Left lobe of liver (tissue), 2 donors: Measurements from ENCODE around the gene PCBP3. TPM values are rescaled to one million over a fixed set of nuclear protein-coding genes. Genes with fewer than 3 reads are reported as not detected.

ENCODE experiments used
- ATAC-seq: fragments of 200-7000 bp; cut with Tn5 transposase; one replicate; pipeline ENCODE4 v1.9.1; 2020; ENCODE audit warnings: mild to moderate bottlenecking, moderate library complexity
- DNase-seq: peaks from one replicate; pipeline ENCODE4 v3.0.0-alpha.2; 2020; ENCODE audit warnings: low spot score
- total RNA-seq: library from RNA; stranded (reverse); gene quantifications from one replicate; pipeline ENCODE4 v1.2.1, GENCODE V29; 2021
- donor health status: DM: no; HTN: no; CAD: no; lungs with moderate emphysema.
- donor health status: DM: no; HTN: yes; CAD: no.

The PCBP3 gene
- total RNA-seq, 1 donor from 2014 or later: 0.83 TPM

- DNase-seq: peak; percentile 12
- no peak for ATAC-seq
Observed at GRCh38 chr21:45853703-45854342, 210.3 kb downstream of the PCBP3 start.

DNA sequence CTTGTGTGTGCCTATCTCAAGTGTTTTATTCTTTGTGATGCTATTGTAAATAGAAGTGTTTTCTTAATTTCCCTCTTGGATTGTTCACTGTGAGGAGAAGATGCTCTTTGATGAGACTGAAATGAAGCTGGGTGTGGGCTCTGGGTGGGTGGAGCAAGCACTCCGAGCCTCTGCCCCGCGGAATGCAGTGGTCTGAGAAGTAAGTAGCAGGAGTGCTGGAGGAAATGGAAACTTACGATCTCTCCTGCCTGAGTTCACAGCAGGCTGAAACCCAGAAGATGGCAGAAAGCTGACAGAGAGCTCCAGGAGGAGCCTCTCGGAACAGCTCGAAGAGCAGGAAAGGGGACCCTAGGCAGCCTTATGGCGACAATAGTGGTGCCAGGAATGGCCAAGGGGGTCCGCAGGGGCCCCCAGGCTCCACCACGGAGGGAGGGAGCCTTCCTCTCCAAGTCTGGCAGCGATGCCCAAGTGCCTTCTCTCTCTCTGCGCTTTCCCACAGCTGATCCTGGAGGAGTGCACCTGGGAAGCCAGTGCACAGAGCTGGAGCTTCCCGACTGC, 211.2 kb downstream of the PCBP3 start:
- peak; percentile 30 for DNase-seq
- no peak for ATAC-seq

DNA sequence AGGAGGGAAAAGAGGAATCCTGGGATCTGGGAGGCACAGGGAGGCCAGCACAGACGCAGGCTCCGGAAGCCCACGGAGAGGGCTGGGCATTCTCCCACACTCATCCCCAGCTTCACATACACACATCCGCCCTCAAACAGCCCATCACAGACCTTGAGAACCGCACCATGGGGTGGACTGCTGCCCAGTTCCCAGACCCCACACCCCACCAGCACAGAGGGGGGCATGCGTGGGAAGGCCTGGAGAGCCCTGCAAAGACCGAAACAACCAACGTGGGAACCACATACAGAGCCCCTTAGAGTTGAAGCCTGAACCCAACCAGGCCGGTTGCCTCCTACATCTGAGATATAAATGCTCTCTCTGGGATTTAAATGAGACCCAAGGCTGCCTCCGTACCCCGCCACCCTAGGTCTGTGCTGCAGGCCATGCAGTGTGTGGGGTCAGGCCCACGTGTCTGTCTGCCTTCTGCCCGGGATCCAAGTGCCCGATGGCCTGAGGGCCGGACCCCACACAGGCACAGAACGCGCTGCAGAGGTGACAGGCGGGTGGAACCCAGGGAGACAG, 211.8 kb downstream of the PCBP3 start:
- ATAC-seq: no peak
- peak; percentile 30 for DNase-seq

DNA sequence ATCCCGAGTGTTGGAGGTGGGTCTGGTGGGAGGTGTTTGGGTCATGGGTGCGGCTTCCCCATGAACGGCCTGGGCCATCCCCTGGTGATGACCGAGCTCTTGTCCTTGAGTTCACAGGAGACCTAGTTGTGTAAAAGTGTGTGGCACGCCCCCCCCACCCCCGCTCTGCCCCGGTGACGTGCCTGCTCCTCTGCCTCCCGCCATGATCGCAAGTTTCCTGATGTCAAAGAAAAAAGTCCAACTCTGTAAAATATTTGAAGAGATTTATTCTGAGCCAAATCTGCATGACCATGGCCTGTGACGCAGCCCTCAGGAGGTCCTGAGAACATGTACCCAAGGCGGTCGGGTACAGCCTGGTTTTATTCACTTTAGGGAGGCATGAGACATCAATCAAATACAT, 212.9 kb downstream of the PCBP3 start:
- DNase-seq (peak; percentile 33), ATAC-seq (no peak)

DNA sequence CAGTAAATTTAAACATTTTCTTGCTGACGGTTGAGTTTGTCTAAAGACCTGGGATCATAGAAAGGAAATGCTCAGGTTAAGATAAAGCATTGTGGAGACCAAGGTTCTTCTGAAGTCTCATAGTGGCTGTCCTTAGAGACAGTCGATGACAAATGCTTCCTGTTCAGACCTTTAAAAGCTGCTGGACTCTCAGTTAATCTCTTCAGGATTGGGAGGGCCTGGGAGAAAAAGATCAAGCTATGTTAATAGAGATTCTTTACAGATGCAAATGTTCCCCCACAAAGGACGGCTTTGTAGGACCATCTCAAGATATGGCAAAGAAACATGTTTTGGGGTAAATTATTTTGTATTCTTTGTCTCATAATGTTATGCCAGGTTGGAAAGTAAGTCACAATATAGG, 213.4 kb downstream of the PCBP3 start:
- ATAC-seq (no peak), DNase-seq (no peak)

- DNase-seq: peak; percentile 31
- no peak for ATAC-seq
Observed at GRCh38 chr21:45857761-45858160, 214.2 kb downstream of the PCBP3 start.

- ATAC-seq: no peak
- peak; percentile 23 for DNase-seq
Observed at GRCh38 chr21:45858180-45858579, 214.7 kb downstream of the PCBP3 start.

DNA sequence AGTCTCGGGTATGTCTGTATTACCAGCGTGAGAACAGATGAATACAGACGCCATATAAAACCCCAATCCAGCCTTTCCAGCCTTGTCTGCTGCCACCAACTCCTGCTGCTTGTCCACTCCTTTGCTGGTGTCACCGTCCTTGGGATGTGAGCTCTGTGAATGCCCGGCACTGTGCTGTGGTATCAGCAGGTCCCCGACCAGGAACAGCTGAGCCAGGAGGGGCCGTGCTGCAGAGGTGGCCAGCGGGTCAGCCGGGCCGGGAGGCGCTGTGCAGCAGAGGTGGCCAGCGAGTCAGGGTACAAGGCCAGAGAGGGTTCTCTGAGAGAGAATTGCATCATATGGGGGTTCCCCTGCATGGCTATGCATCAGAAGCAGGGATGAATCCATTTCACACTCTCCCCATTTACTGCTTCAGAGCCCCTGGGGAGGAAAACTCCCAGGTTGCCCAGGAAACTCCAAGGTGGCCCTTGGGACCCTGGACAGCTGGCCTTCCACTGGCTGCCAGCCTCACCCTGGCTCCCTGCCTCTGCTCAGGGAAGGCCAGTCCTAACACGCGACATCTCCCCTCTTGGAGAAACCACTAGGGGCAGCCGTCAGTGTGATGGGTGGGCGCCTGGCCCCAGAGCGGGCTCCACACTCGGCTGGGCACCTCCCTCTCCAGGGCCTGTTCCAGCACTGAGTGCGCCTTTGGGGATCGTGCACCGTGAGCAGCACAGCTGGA, 215.7 kb downstream of the PCBP3 start:
- peak; percentile 55 for ATAC-seq

GRCh38 chr21:45859762-45860357, 216.3 kb downstream of the PCBP3 start:
- ATAC-seq (no peak), DNase-seq (peak; percentile 37)

More for the DNA sequence above, 215.7 kb downstream of the PCBP3 start:
- peak; percentile 33 for DNase-seq

DNA sequence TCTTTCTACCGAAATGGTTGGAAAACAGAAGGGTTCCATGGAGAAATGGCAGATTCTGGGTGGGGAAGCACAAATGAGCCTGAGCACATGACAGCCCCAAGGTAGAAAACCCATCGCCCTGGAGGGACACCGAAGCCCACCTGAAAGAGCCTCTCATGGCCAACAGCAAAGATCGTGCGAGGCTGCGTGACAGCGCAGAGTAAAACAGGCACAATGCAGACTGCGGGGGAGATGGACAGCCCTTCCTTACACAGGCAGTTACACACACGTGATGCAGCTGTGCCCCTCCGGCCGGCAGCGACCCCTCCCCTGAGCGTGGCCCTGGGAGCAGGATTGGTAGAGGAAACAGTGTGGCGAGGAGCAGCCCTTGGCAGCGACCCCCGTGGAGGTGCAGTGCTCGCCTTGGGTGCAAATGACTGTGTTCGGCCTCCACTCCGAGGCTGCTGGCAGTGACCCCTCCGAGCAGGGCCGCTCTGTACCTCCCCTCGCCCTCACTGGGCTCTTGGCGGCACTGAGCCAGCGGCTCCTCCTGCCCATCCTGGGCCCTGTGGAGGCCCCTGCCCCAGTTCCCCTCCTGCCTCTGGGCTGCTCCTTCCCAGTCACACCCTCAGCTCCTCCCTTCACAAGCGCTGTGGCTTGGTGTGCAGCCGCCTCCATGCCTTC, 217.1 kb downstream of the PCBP3 start:
- DNase-seq (no peak), ATAC-seq (no peak)

DNA sequence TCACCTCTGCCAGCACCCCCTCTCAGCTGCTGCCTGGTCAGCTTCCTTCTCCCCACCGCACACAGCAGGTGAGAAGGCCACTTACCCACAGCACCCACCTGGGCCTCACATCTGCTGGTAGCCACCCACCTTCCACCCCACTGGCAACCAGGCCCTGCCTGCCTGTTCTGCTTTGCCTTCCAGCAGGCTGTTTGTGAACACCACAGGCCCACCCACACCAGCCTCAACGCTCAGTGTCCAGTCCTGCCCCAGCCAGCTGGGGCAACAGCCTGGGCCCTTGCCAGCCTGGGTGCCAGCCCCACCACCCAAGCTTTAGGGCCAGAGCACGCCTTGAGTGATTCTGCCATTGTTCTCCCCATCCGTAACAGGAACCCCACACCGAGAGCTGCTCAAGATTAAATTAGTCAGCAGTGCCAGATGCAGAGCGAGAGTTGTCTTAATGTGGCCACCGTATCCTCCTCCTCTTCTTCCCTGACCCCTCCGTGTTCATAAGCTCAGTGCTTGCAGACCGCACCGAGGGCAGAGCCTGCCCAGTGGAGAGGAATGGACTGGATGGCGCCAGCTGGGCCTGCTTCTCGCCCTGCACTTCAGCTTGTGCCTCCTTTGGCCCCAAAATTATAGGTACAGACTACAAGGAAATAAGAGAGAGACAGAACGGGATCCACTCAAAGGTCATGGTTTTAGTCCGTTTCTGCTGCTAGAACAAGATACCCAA, 217.8 kb downstream of the PCBP3 start:
- no peak for ATAC-seq
- no peak for DNase-seq

DNA sequence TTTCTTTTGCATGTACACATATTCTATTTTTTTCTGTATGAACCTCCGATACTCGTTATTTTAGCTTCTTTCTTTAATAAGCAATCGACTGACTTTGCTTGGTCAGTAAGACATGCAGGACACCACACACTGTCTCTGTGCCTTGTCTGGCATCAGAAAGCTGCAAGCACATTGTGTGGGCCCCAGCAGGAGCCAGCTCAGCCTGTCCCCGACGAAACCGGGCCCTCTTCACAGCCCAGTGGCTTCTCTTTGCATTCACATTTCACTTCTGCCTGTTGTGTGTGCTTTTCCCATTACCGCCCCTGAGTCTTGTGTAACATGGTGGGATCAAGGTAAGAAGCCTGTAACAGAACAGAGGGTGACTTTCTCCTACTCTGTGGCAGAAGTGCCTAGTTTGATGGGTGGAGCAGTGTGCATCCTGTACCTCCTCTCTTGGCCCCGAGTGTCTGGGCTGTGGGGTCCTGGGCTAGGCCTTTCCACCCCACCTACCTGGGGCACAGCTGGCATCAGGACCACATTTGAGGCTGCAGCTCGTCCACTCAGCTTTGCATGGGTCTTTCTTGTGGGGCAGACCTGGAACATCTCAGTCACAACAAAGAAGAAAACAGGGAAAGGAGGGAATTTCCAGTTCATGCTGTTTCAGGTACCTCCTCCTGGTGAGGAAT, 219.2 kb downstream of the PCBP3 start:
- ATAC-seq (no peak), DNase-seq (no peak)

- DNase-seq: no peak
- ATAC-seq: no peak
Observed at GRCh38 chr21:45863267-45863666, 219.7 kb downstream of the PCBP3 start.

DNA sequence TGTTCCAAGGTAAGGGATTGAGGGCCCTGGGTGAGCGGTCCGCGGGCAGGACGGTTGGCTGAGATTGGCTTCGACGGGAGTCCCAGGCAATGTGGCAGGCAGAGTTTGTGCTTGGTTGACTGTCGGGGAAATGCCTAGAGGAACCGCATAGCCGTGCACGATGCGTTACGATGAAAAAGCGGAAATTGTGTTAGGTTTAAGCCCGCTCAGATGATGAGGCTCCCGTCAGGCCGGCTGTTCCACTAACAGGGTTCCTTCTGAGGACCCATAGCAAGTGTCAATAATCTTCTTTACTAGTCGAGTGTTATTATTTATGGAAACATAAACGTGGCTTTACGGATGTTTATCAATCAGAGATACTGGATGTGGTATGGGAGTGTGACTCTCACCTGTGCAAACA, 220.2 kb downstream of the PCBP3 start:
- DNase-seq (no peak), ATAC-seq (no peak)

DNA sequence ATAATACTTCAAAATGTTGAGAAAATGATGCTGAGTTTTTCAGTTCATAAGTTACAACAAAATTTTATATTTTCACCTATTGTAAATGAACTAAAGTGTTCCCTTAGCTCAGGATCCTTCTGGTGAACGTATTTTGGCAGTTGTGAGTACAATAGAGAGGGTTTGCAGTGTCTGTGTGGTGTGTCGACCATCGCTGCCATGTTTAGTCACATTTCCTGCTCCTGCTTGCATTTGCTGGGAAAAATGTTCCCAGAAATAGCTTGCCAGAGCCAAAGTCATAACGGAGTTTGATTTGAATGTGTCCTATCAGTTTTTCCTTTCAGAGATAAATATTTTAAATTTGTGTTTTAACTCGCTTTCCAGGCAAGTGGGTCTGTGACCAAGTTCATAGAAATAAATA, 220.9 kb downstream of the PCBP3 start:
- no peak for ATAC-seq
- no peak for DNase-seq

DNA sequence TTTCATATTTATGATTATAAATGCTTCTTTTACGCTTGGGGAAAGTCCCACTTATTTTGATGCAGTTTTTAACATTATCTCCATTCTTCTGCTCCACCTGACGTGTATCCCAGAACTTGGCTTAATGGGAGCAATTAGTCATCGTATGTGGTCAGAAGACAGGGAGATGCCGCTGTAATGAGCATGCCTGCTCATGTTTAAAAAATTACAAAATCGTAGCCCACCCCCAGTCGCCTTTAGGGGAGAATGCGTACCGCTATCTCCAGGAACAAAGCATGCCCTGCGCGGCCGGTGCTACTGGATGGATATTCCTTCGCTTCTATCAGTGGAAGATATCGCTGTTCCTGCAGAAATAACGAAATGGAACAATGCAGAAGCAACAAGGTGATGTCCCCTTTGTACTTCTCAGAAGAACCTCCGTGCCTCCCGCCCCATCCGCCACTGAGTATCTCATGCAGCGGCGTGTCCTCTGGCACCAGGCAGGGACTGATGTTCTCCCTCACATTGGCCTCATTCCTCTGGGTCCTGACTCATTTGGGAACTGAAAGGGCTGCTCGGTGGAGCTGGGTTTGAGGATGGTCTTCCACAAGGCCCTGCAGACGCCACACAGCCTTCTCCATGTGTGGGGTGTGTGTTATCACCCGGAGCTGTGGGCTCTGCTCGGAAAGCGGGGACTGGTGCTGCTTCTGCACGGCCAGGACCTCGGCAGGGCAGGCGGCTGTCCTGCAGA, 221.7 kb downstream of the PCBP3 start:
- no peak for ATAC-seq
- no peak for DNase-seq

DNA sequence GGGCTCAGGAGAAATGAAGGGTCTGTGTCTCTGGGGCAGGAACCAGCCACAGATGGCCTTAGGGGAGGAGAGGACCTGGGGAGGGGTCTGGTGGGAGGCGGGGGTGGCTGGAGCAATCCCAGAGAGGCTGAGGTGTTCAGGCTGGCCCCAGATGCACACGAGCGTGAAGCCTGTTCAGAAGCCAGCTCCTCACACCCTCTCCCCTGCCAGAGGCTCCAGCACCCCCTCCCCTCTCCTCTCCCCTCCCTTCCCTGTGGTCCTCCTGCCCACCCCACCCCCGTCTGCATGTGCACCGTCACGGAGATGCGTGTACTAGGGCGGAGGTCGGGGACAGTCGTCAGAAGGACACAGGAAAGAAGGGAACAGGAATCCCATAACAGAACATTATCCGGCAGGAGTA, 223.0 kb downstream of the PCBP3 start:
- DNase-seq (no peak), ATAC-seq (no peak)

DNA sequence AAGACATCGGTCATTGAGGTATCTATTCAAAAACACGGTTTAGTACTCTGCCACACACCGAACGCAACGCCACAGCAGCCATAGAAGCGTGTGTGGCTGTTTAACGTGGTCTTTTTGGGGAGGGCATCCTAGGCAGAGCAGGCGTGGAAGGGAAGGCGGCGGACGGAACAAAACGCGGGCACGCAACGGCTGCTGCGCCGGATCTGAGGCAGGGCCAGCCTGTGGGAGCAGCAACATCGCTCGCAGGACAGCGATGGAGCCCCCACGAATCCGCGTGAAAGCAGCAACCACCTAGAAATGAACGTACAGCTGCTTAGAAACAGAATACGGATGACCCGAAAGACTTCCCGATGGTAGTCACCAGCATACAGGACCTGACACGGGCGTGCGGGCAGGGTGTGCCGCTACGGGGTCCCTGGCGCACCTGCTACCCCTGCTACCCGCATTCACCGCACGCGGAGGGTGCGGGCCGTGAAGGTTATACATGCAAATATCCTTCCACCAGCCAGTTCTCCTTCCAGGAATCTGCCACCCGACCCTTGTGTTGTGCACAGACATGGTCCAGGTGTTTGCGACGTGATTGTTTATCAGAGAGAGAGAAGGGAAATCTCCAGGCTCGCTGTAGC, 223.6 kb downstream of the PCBP3 start:
- ATAC-seq (no peak), DNase-seq (peak; percentile 29)

DNA sequence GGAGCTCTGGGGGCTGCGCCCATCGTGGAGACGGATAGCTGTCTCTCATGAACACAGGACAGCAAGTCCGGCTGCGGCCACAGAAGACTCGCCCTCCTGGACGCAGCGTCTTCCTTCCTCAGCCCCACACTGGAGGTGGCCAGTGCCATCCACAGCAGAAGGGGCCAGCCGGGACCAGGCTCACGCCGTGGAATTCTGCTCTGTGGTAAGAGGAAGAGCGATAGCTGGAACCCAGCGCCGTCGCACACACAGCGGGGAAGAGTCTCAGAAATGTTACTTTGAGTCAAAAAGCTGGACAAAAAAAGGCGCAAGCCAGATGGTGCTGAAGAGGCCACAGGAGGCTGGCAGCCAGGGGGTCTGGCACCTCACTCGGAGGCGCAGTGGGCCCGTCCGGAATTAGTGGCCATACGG, 224.2 kb downstream of the PCBP3 start:
- ATAC-seq (no peak), DNase-seq (peak; percentile 29)
